Activated CD8-positive, alpha-beta T cell treated with anti-CD3 and anti-CD28 coated beads for 36 hours (primary cell): ENCODE results near the gene PPP1R7. TPM values are rescaled to one million over a fixed set of nuclear protein-coding genes. Genes with fewer than 3 reads are reported as not detected.
A peak's percentile ranks its signal among the peaks of the same experiment; 100 is the strongest.

Experiments
- ATAC-seq: fragments of 200-7000 bp; cut with Tn5 transposase; one replicate; pipeline ENCODE4 v1.10.0; 2021; ENCODE audit warnings: mild to moderate bottlenecking, moderate library complexity
- CTCF ChIA-PET: fragments of 350-600 bp; sonication (Branson Sonifier 250); formaldehyde crosslinking; loops from one replicate; lab custom pipeline; 2021; ENCODE audit warnings: antibody characterized with exemption; lab: Charles Lee
- POLR2A ChIA-PET: fragments of 350-600 bp; sonication (Branson Sonifier 250); formaldehyde crosslinking; loops from one replicate; lab custom pipeline; 2021; ENCODE audit warnings: antibody characterized with exemption; lab: Charles Lee
- DNase-seq: peaks from one replicate; pipeline ENCODE4 v3.0.0-alpha.2; 2020
- H3K27ac Mint-ChIP-seq: one replicate; pipeline ENCODE4 v1.8.0; 2021; ENCODE audit warnings: mild to moderate bottlenecking, mixed read lengths
- H3K27me3 Mint-ChIP-seq: one replicate; pipeline ENCODE4 v1.8.0; 2021; ENCODE audit warnings: mixed read lengths
- H3K36me3 Mint-ChIP-seq: one replicate; pipeline ENCODE4 v1.8.0; 2021; ENCODE audit warnings: low read depth, mixed read lengths
- H3K4me1 Mint-ChIP-seq: one replicate; pipeline ENCODE4 v1.8.0; 2021; ENCODE audit warnings: low read depth, mixed read lengths
- H3K4me3 Mint-ChIP-seq: one replicate; pipeline ENCODE4 v1.8.0; 2021; ENCODE audit warnings: mild to moderate bottlenecking, moderate library complexity, mixed read lengths
- H3K9me3 Mint-ChIP-seq: one replicate; pipeline ENCODE4 v1.8.0; 2021; ENCODE audit warnings: mixed read lengths
- CTCF ChIP-seq: fragments of 200-600 bp; IDR thresholded peaks from one replicate; pipeline ENCODE4 v1.8.0; 2022; ENCODE audit warnings: antibody characterized with exemption, mild to moderate bottlenecking
- intact Hi-C: fragments of 100-400 bp; cut with micrococcal nuclease; formaldehyde crosslinking; loops from one replicate; pipeline ENCODE4 v1.10.0; 2022
- total RNA-seq, 2 experiments: library from RNA; stranded (reverse); gene quantifications; one replicate each; pipeline ENCODE4 v1.2.3, GENCODE V29; 2021

The PPP1R7 gene
- total RNA-seq, 2 experiments from 2014 or later = 82.9 to 88.7 TPM

DNA sequence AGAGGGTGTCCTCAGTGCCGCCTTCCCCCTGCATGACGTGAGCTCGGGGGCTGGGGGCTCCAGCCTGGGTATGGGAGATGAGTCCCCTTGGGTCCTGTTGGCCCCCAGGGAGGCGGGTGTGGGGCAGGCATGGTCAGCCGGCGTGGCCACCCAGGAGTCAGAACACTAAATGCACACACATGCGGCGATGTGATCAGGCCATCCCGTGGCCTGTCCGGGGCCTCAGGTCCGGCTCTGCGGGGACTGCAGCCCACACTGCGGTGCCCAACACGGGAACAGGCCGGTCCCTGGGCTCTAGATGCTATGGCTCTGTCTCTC lies 52.0 kb downstream of the PPP1R7 start:
- CTCF ChIA-PET = no interaction called here
- intact Hi-C loops = no loop called here

GRCh38 chr2:241202681-241203080 lies 52.4 kb downstream of the PPP1R7 start:
- H3K4me1 Mint-ChIP-seq = no peaks in the 10 kb centered on the region
- H3K27me3 Mint-ChIP-seq = no peaks in the 10 kb centered on the region
- no peaks in the 10 kb centered on the region for H3K9me3 Mint-ChIP-seq
- no peak overlapping the region for H3K27ac Mint-ChIP-seq
- no peak for DNase-seq
- no peaks in the 10 kb centered on the region for H3K36me3 Mint-ChIP-seq
- no peak for TF ChIP-seq CTCF
- H3K4me3 Mint-ChIP-seq = no peak overlapping the region
- POLR2A ChIA-PET = no interaction called here
- CTCF ChIA-PET = no interaction called here
- ATAC-seq = no peak
- intact Hi-C loops = no loop called here

More for the DNA sequence above, 52.0 kb downstream of the PPP1R7 start:
- Mint-ChIP-seq H3K27ac (no peak overlapping the region), H3K4me1 (no peaks in the 10 kb centered on the region), H3K36me3 (no peaks in the 10 kb centered on the region), H3K27me3 (no peaks in the 10 kb centered on the region), H3K9me3 (no peaks in the 10 kb centered on the region), H3K4me3 (no peak overlapping the region)
- ATAC-seq = no peak
- POLR2A ChIA-PET = no interaction called here
- TF ChIP-seq CTCF = no peak
- no peak for DNase-seq

DNA sequence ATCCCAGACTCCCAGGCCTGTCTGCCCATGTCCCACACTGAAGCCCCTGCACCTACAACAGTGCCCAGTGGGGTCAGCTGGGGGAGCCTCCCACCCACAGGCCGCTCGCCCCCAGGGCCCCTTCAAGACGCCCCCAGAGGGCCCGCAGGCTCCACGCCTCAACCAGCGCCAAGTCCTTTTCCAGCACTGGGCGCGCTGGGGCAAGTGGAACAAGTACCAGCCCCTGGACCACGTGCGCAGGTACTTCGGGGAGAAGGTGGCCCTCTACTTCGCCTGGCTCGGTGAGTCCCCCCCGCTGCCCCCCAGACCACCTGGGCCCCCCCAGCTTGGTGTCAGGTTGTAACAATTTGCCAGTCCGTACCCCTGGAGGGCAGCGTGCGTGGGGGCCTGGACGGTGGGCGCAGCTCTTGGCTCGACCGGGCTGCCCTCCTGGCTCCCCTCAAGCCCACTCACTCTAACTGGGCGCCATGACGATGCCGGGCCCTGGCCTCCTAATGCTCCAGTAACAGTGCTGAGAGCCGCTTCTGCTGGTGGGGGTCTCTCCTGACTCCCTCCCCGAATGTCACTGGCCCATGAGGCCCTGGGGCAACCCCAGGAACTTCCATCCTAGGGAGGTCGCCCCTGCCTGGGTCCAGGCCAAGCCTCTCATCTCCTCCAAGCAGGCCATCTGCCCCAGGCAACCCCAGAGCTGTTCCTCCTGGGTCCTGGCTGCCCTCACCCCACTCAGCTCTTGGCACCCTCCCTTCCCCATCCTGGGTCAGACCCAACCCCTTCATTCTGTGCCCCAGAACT lies 53.1 kb downstream of the PPP1R7 start:
- no peaks in the 10 kb centered on the region for H3K36me3 Mint-ChIP-seq
- POLR2A ChIA-PET = no interaction called here
- TF ChIP-seq CTCF = no peak
- H3K4me3 Mint-ChIP-seq = no peak overlapping the region
- intact Hi-C loops = no loop called here
- H3K9me3 Mint-ChIP-seq = no peaks in the 10 kb centered on the region
- CTCF ChIA-PET = no interaction called here
- no peak overlapping the region for H3K27ac Mint-ChIP-seq
- ATAC-seq (no peak), DNase-seq (no peak)
- H3K4me1 Mint-ChIP-seq = no peaks in the 10 kb centered on the region
- H3K27me3 Mint-ChIP-seq = no peaks in the 10 kb centered on the region

- DNase-seq = no peak
- Mint-ChIP-seq H3K9me3 (no peaks in the 10 kb centered on the region), H3K36me3 (no peaks in the 10 kb centered on the region), H3K27ac (no peak overlapping the region), H3K27me3 (no peaks in the 10 kb centered on the region), H3K4me3 (no peak overlapping the region), H3K4me1 (no peaks in the 10 kb centered on the region)
- no peak for TF ChIP-seq CTCF
- POLR2A ChIA-PET = no interaction called here
- CTCF ChIA-PET = no interaction called here
- intact Hi-C loops = no loop called here
- ATAC-seq = no peak
Observed at GRCh38 chr2:241204010-241204384, 53.7 kb downstream of the PPP1R7 start.

DNA sequence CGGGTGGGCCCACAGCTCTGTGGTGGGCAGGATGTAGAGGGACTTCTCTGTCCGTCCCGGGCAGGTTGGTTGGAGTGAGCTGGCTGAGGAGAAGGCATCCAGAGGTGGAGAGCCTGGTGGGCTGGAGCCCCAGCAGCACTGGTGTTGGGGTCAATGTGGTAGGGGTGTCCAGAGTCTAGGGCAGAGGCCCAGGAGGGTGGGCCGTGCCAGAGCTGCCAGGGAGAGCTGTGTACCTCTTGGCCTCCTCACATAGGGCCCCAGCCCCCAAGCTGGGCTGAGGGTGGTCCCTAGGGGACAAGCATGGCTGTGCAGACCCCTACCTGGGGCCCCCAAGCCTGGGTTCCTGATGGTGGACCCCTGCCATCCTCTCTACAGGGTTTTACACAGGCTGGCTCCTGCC lies 54.2 kb downstream of the PPP1R7 start:
- H3K9me3 Mint-ChIP-seq = no peaks in the 10 kb centered on the region
- DNase-seq = no peak
- CTCF ChIA-PET = no interaction called here
- H3K27me3 Mint-ChIP-seq = no peaks in the 10 kb centered on the region
- H3K4me3 Mint-ChIP-seq = no peak overlapping the region
- intact Hi-C loops = no loop called here
- no peak for TF ChIP-seq CTCF
- POLR2A ChIA-PET = no interaction called here
- no peaks in the 10 kb centered on the region for H3K36me3 Mint-ChIP-seq
- no peak overlapping the region for H3K27ac Mint-ChIP-seq
- no peaks in the 10 kb centered on the region for H3K4me1 Mint-ChIP-seq
- peak; percentile 20 for ATAC-seq
